NCI-H146 (cell line): Measurements from ENCODE around the gene DNAJA2.

Source experiments
- DNase-seq: peaks from one replicate; lab custom pipeline; 2025; lab: John Stamatoyannopoulos, UW

The DNAJA2 gene

DNA sequence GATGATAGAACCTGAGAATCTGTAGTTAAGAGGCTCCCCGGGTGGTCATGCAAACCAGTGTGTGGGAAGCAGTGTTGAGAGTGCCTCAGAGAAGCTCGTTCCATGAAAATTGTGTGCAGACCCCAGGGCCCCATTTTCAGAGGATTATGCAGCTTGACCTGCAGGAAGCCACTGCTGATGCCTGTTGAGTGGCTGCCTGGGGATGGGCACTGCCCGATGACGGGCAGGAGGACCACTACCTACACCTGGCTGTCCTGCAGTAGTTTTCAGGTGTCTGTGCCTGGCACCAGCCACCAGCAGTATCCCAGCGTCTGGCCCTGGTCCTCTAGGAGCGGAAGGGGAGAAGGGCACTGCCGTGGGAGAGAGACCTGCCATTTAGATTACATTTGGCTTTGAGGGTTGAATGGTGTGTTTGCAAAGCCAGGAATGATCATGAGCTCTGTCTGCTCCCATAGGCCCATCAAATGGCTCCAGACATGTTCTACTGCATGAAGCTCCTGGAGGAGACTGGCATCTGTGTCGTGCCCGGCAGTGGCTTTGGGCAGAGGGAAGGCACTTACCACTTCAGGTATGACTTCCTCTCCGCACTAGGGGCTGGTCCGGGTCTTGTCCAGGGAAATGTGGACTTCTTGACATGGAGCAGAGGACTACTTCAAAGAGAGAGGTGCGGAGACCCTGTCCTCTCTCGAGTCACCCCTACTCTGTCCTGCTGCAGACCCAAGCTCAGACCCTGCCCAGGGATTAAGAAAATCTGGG lies 46.8 kb downstream of the DNAJA2 start:
- DNase-seq = no peak

DNA sequence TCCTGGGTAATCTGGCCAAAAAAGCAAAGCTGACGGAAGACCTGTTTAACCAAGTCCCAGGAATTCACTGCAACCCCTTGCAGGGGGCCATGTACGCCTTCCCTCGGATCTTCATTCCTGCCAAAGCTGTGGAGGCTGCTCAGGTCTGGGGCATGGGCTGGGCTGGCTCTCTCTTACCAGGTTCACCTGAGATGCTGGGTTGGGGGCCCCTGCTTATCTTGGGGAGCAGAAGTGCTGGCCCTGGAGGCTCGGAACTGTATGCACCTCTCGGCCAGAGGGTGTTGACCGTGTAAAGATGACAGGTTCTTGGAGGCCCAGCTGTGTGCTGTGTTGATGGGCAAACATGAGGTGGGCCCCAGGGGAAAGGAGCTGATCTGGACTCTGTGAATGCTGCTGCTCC lies 49.1 kb downstream of the DNAJA2 start:
- DNase-seq = no peak

DNA sequence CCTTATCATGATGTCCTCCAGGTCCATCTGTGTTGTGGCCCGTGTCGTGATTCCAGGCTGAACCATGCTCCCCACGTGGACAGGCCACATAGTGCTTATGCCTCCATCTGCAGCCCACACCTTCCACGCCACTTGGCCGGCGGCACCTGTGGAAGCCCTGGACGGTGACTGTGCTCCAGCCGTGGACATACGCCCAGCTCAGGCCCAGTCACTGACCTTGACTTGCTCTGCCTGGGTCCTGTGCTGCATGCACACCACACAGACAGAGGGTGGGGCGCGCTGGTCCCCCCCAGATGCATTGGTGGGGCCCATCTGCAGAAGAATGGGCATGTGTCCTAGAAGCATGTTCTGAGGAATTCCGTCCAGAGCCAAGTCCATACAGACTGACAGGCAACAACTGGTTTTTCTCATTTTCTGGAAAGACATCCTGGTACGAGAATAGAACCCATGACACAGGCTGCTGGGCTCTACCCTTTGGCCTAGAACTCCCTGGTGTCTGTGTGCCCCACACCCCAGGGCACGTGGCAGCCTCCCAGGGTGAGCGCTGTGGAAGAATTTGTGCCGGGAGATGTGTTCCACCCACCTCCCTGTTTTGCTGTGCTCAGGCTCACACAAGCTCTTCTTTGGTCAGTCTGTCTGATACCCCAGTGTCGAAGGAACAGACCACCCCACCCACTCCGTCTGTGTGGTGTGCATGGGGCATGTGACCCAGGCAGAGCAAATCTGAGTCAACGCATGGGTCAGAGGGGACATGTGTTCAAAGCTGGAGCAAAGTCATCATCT lies 49.8 kb downstream of the DNAJA2 start:
- no peak for DNase-seq

DNA sequence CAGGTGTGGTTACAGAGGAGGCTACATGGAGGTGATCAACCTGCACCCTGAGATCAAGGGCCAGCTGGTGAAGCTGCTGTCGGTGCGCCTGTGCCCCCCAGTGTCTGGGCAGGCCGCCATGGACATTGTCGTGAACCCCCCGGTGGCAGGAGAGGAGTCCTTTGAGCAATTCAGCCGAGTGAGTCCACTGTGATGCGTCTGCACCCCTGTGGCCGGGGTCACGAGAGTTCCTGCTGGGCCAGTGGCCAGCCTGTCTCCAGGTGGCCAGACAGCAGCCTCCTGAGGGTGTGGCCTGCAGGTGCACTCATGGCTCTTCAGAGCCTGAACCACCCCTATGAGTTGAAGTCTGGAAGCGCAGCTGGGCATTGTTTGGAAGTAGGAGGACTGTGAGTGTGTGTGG lies 51.2 kb downstream of the DNAJA2 start:
- peak; percentile 46 for DNase-seq

DNA sequence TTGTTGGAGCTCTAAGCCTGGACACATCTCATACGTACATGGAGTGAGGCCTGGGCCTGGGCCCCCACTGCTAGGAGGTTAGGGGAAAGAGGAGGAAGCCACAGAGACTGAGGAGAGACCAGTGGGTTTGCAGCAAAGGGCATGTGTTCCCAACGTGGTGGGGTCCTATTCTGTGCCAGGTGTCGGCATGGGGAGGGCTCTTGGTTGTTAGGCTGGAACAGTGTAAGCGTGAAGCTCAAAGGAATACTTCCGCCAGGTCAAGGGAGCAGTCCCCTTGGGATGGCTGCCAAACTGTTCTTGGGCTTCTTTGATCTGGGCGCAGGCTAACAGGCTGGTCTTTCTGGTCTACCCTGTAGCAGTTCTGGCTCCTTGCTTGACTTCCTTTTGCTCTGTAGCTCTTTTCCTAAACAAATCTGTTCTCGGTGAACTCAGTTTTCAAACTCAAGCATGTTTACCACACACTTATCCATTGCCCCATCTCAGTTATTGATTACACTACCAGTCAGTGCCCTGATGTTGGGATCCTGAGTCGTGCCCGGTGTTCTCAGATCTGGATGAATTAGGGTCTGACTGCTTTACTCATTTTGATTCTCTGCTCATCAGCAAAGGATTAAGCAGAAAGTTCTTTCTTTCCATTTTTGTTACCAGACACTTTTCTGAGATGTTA lies 52.9 kb downstream of the DNAJA2 start:
- DNase-seq = no peak

DNA sequence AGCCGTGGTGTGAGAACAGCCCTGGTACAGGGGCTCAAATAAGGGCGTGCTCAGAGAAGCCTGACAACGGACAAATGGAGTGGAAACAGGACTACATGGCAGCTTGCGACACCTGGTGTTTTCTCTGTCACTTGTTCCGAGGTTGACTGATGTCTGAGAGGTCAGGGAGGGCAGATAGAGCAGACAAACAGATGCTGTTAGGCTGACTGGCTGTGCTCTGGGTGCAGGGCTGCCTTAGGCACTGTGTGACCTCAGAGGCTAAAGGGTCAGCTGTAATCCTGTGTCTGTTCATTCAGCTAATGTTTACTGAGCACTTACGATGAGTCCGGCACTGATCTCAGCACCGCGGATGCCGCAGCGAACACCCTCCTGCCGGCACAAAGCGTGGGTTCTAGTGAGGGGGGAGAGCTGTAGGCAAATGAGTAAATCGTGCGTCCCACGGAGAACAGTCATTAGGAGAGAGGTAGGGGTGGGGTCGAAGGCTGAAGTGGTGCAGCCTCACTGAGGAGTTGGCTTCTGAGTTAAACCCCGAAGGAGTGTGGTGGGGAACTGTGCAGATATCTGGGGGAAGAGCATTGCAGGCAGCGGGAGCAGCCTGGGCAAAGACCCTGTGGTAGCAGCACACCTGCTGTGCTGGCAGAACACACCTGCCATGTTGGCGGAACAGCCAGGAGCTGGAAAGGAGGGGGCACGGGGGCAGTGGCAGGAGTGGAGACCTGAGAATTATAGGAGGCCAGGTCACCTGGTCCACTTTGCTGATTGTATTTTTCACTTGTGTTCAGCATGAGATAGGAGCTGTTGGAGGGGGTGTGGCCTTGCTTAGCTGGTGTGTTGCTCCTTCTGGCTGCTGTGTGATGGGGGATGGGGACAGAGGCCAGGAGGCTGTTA lies 54.3 kb downstream of the DNAJA2 start:
- DNase-seq = peak; percentile 90

DNA sequence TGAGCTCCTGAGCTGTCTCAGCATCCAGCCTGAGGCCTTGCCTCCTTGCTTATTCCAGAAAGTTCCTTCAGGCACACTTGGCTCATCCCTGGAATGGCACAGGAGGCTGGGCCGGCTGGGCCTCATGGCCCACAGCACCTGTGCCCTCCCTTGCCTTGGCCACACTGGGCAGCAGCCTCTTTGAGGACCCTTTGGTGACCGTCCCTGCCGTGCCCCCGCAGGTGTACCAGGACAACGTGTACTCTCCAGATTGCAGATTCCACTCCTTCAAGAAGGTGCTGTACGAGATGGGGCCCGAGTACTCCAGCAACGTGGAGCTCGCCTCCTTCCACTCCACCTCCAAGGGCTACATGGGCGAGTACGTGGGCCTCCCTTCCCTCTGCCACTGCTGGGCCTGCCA lies 55.1 kb downstream of the DNAJA2 start:
- no peak for DNase-seq

DNA sequence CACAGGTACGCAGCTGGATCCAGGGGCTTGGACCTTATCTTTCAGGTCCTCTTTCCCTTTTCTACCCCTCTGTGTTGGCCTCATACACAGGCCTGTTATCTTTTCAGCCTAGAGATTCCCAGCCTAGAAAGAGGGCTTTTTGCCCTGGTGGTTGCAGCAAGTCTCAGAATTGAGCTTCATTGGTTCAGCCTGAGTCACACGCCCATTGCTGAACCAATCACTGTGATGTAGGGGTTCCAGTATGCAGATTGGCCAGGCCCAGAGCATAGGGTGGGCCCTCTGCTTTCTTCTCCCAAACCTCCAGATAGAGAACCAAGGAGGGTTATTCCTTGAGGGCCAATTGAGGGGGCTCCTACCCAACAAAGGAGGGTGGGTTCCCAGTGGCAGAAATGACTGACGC lies 56.5 kb downstream of the DNAJA2 start:
- no peak for DNase-seq

DNA sequence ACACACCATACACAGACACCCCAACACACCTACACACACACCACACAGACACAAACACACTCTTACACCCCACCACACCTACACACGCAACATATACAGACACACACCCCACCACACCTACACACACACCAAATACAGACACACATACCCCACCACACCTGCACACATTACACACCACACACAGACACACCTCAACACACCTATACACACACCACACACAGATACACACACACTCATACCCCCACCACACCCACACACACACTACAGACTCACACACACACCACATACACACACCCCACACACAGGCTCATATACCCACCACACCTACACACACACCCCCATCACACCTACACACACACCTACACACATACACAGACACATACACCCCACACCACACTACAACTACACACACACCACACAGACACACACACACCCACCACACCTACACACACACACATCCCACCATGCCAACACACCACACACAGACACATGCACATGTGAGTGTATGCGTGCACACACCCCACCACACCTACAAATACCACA lies 57.9 kb downstream of the DNAJA2 start:
- no peak for DNase-seq

DNA sequence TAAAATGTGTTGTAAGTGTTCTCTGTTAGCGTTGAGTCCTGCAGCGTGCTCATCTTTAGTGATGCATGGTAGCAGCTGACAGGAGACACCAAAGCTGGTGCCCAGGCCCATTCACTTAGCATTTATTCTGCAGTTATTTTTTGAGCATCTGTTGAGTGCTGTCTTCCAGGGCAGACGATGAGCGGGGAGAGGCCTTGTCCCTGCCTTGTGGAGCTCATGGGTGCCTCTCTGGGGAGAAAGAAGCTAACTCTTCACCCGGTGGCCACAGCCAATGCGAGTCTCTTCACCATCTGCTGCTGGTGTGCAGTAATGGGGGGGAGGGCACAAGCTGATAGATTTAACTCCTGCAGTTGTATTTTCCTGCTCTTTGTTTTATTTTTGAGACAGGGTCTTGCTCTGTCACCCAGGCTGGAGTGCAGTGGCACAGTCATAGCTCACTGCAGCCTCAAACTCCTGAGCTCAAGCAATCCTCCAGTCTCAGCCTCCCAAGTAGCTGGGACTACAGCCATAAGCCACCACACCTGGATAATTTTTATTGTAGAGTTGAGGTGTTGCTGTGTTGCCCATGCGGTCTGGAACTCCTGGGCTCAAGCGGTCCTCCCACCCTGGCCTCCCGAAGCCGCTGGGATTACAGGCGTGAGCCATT lies 58.8 kb downstream of the DNAJA2 start:
- no peak for DNase-seq

DNA sequence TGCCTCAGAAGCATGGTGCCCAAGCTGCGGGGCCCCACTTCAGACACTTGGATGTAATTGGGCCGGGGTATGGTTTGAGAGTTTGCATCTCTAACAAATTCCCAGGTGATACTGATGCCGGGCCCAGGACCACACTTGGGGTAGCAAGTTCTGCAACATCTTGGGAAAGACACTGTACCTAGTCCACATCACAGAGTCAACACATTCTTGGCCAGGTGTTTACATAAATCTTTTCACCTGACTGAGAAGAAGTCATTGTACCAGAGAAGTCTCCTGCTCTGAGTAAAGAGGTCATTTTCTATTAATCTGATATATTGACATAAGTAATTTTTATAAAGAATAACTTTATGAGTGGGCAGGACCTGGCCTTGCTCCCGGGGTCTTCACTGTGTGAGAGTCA lies 61.8 kb downstream of the DNAJA2 start:
- no peak for DNase-seq

DNA sequence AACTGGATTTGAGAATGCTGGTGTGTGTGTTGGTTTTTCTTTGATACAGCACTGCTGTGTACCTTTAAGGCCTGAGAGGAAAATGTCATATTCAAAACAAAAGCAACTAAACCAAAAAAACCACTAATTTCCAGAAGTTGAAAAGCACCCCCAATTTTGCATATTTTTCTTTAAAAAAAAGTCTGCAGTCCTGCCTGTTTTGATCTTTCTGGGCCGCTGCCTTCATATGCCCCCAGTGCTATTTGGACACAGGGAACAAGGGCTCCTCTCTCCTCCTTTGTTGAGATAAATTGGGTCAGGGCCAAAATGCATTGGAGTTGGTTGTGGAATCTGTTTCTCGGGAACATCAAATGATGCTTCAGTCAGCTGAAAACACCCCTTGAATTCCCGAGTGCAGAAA lies 62.4 kb downstream of the DNAJA2 start:
- no peak for DNase-seq

DNA sequence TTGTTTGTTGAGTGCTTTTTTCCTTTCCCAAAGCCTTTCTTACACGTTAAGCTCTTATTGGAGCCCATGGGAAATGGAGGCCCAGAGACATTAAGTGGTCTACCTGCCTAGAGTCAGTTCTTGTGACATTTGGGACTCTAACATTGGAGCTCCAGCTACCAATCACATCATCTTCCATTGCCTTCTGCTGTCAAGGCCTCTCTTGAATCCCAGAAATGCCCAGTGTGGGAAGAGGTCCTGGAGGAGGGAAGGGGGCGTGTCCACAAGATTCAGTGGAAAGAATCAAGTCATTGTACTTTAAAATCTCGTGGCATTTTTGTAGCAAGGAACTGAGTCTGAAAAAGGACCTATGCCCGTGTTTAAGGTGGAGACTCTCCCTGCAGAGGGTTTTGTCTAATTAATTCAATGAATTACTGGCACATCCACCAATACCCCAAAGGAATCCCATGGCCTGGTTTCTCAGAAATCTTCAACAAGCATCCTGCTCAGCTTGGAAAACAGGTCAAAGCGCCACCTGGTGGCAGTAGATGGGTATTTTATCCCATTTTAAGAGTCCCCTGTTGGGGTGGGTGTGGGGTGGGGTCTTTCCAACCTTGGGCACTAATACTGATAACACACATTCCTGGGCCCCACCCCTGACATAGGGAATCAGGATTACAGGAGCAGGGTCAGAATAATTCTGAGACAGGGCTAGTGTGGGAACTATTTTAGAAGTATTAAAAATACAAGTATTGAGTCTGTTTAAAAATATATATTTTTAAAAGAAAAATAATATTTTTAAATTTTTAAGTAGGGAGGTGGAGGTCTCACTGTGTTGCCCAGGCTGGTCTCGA lies 64.7 kb downstream of the DNAJA2 start:
- peak; percentile 44 for DNase-seq

DNA sequence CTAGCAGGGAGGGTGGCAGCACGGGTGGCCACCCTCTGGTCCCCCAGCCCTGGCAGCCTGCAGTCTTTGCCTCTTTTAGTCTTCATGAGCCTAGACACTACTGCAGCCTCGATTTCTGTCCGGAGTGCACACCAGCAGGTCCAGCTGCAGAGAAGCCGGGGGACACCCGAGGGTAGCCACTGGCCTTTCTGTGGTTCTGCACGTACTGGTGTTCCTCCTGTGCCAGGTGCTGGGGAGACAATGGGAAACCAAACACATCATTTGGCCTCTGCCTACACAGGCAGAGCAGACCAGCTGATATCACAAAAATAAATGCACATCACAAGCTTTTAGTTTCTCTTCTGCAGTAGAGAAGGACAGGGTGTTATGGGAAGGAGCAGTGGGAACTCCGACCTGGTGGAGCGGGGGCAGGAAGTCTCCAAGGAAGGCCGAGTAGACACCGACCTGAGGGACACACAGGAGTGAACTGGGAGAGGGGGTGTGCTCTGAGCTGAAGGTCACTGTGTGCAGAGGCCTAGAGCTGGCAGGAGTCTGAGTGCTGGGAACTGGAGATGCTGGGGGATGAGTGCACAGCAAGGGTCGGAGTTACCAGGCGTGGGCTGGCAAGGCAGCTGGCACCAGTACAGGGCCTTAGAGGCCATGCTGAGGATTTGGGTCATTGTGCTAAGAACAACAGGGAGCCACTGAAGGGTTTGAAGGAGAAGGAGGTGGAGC lies 66.3 kb downstream of the DNAJA2 start:
- no peak for DNase-seq

DNA sequence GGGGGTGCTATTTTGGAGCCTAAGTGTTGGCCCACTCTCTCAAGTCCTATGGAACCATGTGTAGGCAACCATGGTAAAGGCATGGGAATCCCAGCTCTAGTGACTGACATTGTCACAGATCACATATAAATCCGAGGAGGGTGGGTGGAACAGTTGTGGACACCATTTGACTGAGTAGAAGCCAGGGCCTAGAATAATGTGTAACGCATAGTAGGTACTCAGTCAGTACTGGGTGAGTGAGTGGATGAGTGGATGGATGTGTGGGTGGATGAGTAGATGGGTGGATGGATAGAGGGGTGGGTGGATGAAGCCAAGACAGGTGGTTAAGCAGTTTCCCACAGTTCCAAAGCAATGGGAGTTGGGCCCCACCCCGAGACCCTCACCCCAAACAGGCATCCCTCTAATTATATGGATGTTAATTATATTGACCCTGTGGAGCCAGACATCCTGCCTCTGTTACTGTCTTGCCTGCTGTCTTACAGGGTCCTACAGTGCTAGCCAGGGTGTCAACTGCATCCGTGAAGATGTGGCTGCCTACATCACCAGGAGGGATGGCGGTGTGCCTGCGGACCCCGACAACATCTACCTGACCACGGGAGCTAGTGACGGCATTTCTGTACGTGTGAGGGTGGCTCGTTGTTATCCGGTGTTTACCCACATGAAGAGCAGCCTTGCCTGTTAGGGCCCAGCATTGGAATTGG lies 67.0 kb downstream of the DNAJA2 start:
- DNase-seq = no peak
